Adrenal gland (tissue), 12 donors: ENCODE results near the gene TTLL5. TPM values are rescaled to one million over a fixed set of nuclear protein-coding genes. Genes with fewer than 3 reads are reported as not detected.

Experiments used
- DNase-seq, 7 donors: peaks; one replicate each; pipeline ENCODE4 v3.0.0-alpha.2; 2019 to 2020
- H3K27ac ChIP-seq, 5 donors: fragments of 200-600 bp; sonication (generic) in 4 of 5; 1 replicate in 3 of 5; 2 replicates in 2 of 5; pipeline versions ENCODE4 v1.5.1 to v1.8.0; 2016 to 2020; ENCODE audit warnings: mild to moderate bottlenecking in 1 of 5
- H3K27me3 ChIP-seq: fragments of 200-600 bp; 2 replicates; pipeline ENCODE4 v1.8.0; 2021
- H3K36me3 ChIP-seq, 2 donors: fragments of 200-600 bp; replicated peaks in 1 of 2; 1 replicate in 1 of 2; 2 replicates in 1 of 2; pipeline versions ENCODE4 v1.5.1 to v1.8.0; 2018 to 2022
- H3K4me1 ChIP-seq, 2 donors: fragments of 200-600 bp; replicated peaks in 1 of 2; 1 replicate in 1 of 2; 2 replicates in 1 of 2; pipeline versions ENCODE4 v1.5.1 to v1.8.0; 2018 to 2021
- H3K4me3 ChIP-seq, 4 donors: fragments of 200-600 bp; sonication (generic) in 3 of 4; one replicate each; pipeline ENCODE4 v1.5.1; 2016 to 2018
- H3K9me3 ChIP-seq, 3 donors: fragments of 200-600 bp; sonication (generic) in 1 of 3; replicated peaks in 1 of 3; 1 replicate in 2 of 3; 2 replicates in 1 of 3; pipeline versions ENCODE4 v1.5.1 to v1.8.0; 2016 to 2021
- CTCF ChIP-seq, 6 experiments: fragments of 450-650 bp in 4 of 6; fragments of 200-600 bp in 2 of 6; sonication (generic) in 1 of 6; IDR thresholded peaks; 1 replicate in 5 of 6; 2 replicates in 1 of 6; pipeline versions ENCODE4 v1.5.1 to v1.8.0; 2016 to 2021; ENCODE audit warnings: antibody characterized with exemption in 6 of 6, mild to moderate bottlenecking in 2 of 6, moderate library complexity in 1 of 6
- POLR2A ChIP-seq, 2 donors: fragments of 450-650 bp; IDR thresholded peaks; one replicate each; pipeline ENCODE4 v1.6.1; 2017; ENCODE audit warnings: antibody characterized with exemption in 2 of 2, mild to moderate bottlenecking in 2 of 2, moderate library complexity in 1 of 2
- WGBS, 4 donors: extraction: QIAGEN DNeasy Blood & Tissue Kit in 2 of 4; methylation state at CpG; one replicate each; pipeline versions ENCODE4 v1.1.5 to v1.1.7; 2013 to 2017; 5-methylcytosine and 5-hydroxymethylcytosine counted together
- intact Hi-C, 2 donors: fragments of 100-400 bp; cut with DNase I; formaldehyde crosslinking; loops; one replicate each; pipeline versions ENCODE4 v1.14.1 to v1.15.0; 2022 to 2023
- polyA plus RNA-seq, 3 donors: library from polyadenylated mRNA; stranded (reverse); fragments of 200-250 nt in 2 of 3; fragments of 350-450 nt in 1 of 3; fragmentation: Illumina TruSeq in 1 of 3; extraction: RNeasy Lipid Tissue Mini Kit (QIAGEN cat#74804) in 1 of 3; gene quantifications; one replicate each; pipeline ENCODE4 v1.2.3, GENCODE V29; 2013 to 2014
- total RNA-seq, 9 donors: library from RNA; depleted of rRNA in 4 of 9; stranded (reverse); fragments of >200 nt in 4 of 9; fragments of 120-200 nt in 1 of 9; fragmentation: NEBNext Ultra II Directional in 1 of 9; extraction: Animal tissue kit (Norgen Biotek cat#: 25700) in 1 of 9; gene quantifications; one replicate each; pipeline versions ENCODE4 v1.1.0 to v1.2.4, GENCODE V29; 2013 to 2023
- donor health status: healthy with polysubstance abuse.
- donor health status: Bipolar disorder and iron deficiency.
- donor health status: DM: yes; HTN: yes; CAD: no.
- donor health status: DM: no; HTN: no; CAD: no.
- donor health status: DM: no; HTN: no; CAD: no.
- donor health status: DM: yes; HTN: yes; CAD: no.

TTLL5 gene
- total and polyA plus RNA-seq, 12 donors, result 12.7 to 34.0 (median 24.1) TPM

GRCh38 chr14:75934998-75935628 is 274.1 kb downstream of the TTLL5 start:
- intact Hi-C loops, result no loop called here
- Histone ChIP-seq H3K36me3 (no peaks in the 10 kb centered on the region), H3K9me3 (no peaks in the 10 kb centered on the region), H3K27ac (peak overlapping the region in 1 of 5 donors; percentile 9), H3K27me3 (no peaks in the 10 kb centered on the region), H3K4me1 (no peaks in the 10 kb centered on the region), H3K4me3 (no peak overlapping the region)
- DNase-seq, result no peak
- TF ChIP-seq POLR2A (IDR thresholded peaks at IDR 0.05), result no peak
- TF ChIP-seq CTCF (IDR thresholded peaks at IDR 0.05), result no peak
- WGBS, 4 donors, result 65 to 74% (median 69%) methylated on average over 2 of the region's 2 CpGs

- no peaks in the 10 kb centered on the region for H3K36me3 ChIP-seq
- H3K27ac ChIP-seq, result no peak overlapping the region
- no peaks in the 10 kb centered on the region for H3K9me3 ChIP-seq
- intact Hi-C loops, result no loop called here
- DNase-seq, result no peak
- no peak overlapping the region for H3K4me3 ChIP-seq
- no peaks in the 10 kb centered on the region for H3K27me3 ChIP-seq
- WGBS, 4 donors, result 50 to 93% (median 78%) methylated on average over 1 of the region's 1 CpG
- no peaks in the 10 kb centered on the region for H3K4me1 ChIP-seq
- TF ChIP-seq CTCF (IDR thresholded peaks at IDR 0.05) (no peak), POLR2A (IDR thresholded peaks at IDR 0.05) (no peak)
These were observed 278.2 kb downstream of the TTLL5 start for GRCh38 chr14:75939200-75939599.

- 75 to 86% (median 79%) methylated on average over 4 of the region's 4 CpGs for WGBS, 4 donors
- H3K27ac ChIP-seq, result no peak overlapping the region
- DNase-seq, result no peak
- no peaks in the 10 kb centered on the region for H3K27me3 ChIP-seq
- no peak for TF ChIP-seq CTCF (IDR thresholded peaks at IDR 0.05)
- no peak for TF ChIP-seq POLR2A (IDR thresholded peaks at IDR 0.05)
- no peaks in the 10 kb centered on the region for H3K9me3 ChIP-seq
- H3K36me3 ChIP-seq, result no peaks in the 10 kb centered on the region
- intact Hi-C loops, result no loop called here
- H3K4me1 ChIP-seq, result no peaks in the 10 kb centered on the region
- H3K4me3 ChIP-seq, result no peak overlapping the region
These were observed 280.0 kb downstream of the TTLL5 start for GRCh38 chr14:75941030-75941429.

- H3K9me3 ChIP-seq, result no peaks in the 10 kb centered on the region
- H3K4me3 ChIP-seq, result no peak overlapping the region
- no peak overlapping the region for H3K27ac ChIP-seq
- TF ChIP-seq CTCF (IDR thresholded peaks at IDR 0.05), result no peak
- no peak for TF ChIP-seq POLR2A (IDR thresholded peaks at IDR 0.05)
- DNase-seq, result no peak
- intact Hi-C loops, result no loop called here
- no peaks in the 10 kb centered on the region for H3K27me3 ChIP-seq
- H3K4me1 ChIP-seq, result no peaks in the 10 kb centered on the region
- 90 to 98% (median 96%) methylated on average over 4 of the region's 4 CpGs for WGBS, 4 donors
- no peaks in the 10 kb centered on the region for H3K36me3 ChIP-seq
These were observed 283.7 kb downstream of the TTLL5 start for GRCh38 chr14:75944607-75945241.
